Tibial artery (tissue), 4 donors: ENCODE results near the gene KREMEN1.
A peak's percentile ranks its signal among the peaks of the same experiment; 100 is the strongest.

Experiments
- DNase-seq, 2 donors: peaks; one replicate each; pipeline ENCODE4 v3.0.0-alpha.2; 2019
- H3K27ac ChIP-seq, 2 donors: fragments of 200-600 bp; sonication (generic) in 1 of 2; 1 replicate in 1 of 2; 2 replicates in 1 of 2; pipeline ENCODE4 v1.5.1; 2018 to 2019; ENCODE audit warnings: mild to moderate bottlenecking in 1 of 2
- H3K27me3 ChIP-seq, 2 donors: fragments of 200-600 bp; sonication (generic) in 1 of 2; one replicate each; pipeline versions ENCODE4 v1.5.1 to v1.6.0; 2016 to 2019
- H3K36me3 ChIP-seq, 3 donors: fragments of 200-600 bp; sonication (generic) in 2 of 3; one replicate each; pipeline ENCODE4 v1.5.1; 2016 to 2019; ENCODE audit warnings: mild to moderate bottlenecking in 2 of 3
- H3K4me1 ChIP-seq, 4 donors: fragments of 200-600 bp; sonication (generic) in 2 of 4; 1 replicate in 3 of 4; 2 replicates in 1 of 4; pipeline ENCODE4 v1.5.1; 2016 to 2019
- H3K4me3 ChIP-seq, 2 donors: fragments of 200-600 bp; sonication (generic) in 1 of 2; 1 replicate in 1 of 2; 2 replicates in 1 of 2; pipeline ENCODE4 v1.5.1; 2018 to 2019; ENCODE audit warnings: mild to moderate bottlenecking in 2 of 2
- H3K9me3 ChIP-seq, 3 donors: fragments of 200-600 bp; sonication (generic) in 1 of 3; one replicate each; pipeline ENCODE4 v1.5.1; 2016 to 2019
- intact Hi-C: fragments of 100-400 bp; cut with DNase I; formaldehyde crosslinking; loops from one replicate; pipeline ENCODE4 v1.15.0; 2023; ENCODE audit warnings: low total_unique reads
- TF ChIP-seq, protein P1 (sequence below), 2 experiments: fragments of 200-600 bp in 1 of 2; fragments of 450-650 bp in 1 of 2; IDR thresholded peaks; one replicate each; pipeline ENCODE4 v1.5.1; 2017 to 2019; ENCODE audit warnings: antibody characterized with exemption in 2 of 2, mild to moderate bottlenecking in 1 of 2, moderate library complexity in 1 of 2

The KREMEN1 gene

DNA sequence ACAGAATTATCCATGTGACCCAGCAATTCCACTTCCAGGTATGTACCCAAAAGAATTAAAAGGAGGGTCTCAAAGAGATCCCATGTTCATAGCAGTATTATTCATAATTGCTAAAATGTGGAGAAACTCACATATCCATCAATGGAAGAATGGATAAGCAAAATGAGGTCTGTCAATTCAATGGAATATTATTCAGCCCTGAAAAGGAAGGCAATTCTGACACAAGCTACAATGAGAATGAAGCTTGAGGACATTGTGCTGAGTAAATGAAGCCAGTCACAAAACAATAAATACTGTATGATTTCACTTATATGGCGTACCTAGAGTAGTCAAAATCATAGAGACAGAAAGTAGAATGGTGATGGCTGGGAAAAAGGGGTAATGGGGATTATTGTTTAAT lies 113.5 kb downstream of the KREMEN1 start:
- Histone ChIP-seq H3K4me3 (no peak overlapping the region), H3K27ac (no peak overlapping the region), H3K9me3 (no peaks in the 10 kb centered on the region), H3K27me3 (peaks cover 0 to 8% of the 10 kb centered on the region in 2 donors), H3K36me3 (no peaks in the 10 kb centered on the region), H3K4me1 (no peaks in the 10 kb centered on the region)
- TF ChIP-seq, protein P1, sequence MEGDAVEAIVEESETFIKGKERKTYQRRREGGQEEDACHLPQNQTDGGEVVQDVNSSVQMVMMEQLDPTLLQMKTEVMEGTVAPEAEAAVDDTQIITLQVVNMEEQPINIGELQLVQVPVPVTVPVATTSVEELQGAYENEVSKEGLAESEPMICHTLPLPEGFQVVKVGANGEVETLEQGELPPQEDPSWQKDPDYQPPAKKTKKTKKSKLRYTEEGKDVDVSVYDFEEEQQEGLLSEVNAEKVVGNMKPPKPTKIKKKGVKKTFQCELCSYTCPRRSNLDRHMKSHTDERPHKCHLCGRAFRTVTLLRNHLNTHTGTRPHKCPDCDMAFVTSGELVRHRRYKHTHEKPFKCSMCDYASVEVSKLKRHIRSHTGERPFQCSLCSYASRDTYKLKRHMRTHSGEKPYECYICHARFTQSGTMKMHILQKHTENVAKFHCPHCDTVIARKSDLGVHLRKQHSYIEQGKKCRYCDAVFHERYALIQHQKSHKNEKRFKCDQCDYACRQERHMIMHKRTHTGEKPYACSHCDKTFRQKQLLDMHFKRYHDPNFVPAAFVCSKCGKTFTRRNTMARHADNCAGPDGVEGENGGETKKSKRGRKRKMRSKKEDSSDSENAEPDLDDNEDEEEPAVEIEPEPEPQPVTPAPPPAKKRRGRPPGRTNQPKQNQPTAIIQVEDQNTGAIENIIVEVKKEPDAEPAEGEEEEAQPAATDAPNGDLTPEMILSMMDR (IDR thresholded peaks at IDR 0.05): no peak
- intact Hi-C loops: no loop called here
- no peak for DNase-seq

DNA sequence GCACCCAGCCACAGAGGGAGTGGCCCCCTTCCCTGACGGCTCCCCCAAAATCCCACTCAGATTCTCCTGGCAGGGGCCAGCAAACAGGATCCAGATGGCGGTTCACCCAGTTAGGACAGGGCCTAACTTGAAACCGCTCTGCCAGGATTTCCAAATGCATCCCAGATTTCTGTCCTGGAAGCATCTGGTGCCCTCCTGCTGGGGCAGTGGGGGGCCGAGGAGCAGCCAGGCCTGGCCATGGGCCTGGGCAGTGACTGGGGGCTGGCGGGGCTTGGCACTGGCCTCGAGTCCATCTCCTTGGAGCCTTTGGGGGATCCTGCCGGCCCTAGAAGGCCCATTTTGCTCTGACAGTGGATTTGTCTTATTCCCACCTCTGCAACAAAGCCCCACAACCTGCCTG lies 115.0 kb downstream of the KREMEN1 start:
- Histone ChIP-seq H3K4me1 (no peaks in the 10 kb centered on the region), H3K9me3 (no peaks in the 10 kb centered on the region), H3K27me3 (peaks cover 0 to 8% of the 10 kb centered on the region in 2 donors), H3K4me3 (no peak overlapping the region), H3K36me3 (no peaks in the 10 kb centered on the region), H3K27ac (no peak overlapping the region)
- peak in 1 of 2 donors; percentile 37 for DNase-seq
- intact Hi-C loops: no loop called here
- TF ChIP-seq, protein P1 (IDR thresholded peaks at IDR 0.05): no peak

DNA sequence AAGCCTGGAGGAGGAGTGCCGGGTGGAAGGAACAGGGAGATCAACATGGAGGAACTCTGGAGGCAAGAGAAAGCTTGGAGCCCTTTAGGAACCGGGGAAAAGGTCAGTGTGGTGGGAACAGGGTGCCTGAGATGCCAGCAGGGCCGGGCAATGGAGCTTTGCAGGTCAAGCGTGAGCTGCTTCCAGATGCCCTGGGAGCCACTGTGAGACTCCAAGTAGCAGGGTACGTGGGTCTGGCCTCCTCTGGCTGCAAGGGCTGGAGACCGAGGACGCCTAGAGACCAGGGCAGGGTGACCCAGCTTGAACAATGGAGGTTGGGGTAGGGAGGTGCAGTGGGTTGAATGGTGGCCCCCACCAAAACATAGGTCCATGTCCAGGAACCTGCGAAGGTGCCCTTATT lies 117.2 kb downstream of the KREMEN1 start:
- peak in 1 of 2 donors; percentile 27 for DNase-seq
- no peaks in the 10 kb centered on the region for H3K9me3 ChIP-seq
- no peak overlapping the region for H3K4me3 ChIP-seq
- no peaks in the 10 kb centered on the region for H3K4me1 ChIP-seq
- TF ChIP-seq, protein P1 (IDR thresholded peaks at IDR 0.05): no peak
- no peaks in the 10 kb centered on the region for H3K36me3 ChIP-seq
- no peak overlapping the region for H3K27ac ChIP-seq
- H3K27me3 ChIP-seq: peaks cover 0 to 8% of the 10 kb centered on the region in 2 donors
- intact Hi-C loops: no loop called here

DNA sequence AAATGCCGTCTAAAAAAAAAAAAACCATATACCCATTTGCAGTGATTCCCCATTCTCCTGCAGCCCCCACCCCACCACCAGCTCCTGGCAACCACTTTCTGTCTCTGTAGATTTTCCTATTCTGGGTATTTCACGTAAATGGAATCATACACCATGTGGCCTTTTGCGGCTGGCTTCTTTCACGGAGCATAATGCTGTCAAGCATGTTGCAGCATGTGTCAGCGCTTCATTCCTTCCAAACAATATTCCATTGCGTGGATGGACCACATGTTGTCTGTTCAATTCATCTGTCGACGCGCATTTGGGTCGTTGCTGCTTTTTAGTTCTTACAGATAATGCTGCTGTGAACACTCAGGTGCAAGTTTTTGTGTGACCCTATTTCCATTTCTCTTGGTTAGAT lies 118.1 kb downstream of the KREMEN1 start:
- no peaks in the 10 kb centered on the region for H3K9me3 ChIP-seq
- TF ChIP-seq, protein P1 (IDR thresholded peaks at IDR 0.05): no peak
- peaks cover 0 to 4% of the 10 kb centered on the region in 2 donors for H3K27me3 ChIP-seq
- no peaks in the 10 kb centered on the region for H3K4me1 ChIP-seq
- H3K36me3 ChIP-seq: no peaks in the 10 kb centered on the region
- H3K4me3 ChIP-seq: no peak overlapping the region
- intact Hi-C loops: no loop called here
- DNase-seq: peak in 1 of 2 donors; percentile 27
- H3K27ac ChIP-seq: no peak overlapping the region

DNA sequence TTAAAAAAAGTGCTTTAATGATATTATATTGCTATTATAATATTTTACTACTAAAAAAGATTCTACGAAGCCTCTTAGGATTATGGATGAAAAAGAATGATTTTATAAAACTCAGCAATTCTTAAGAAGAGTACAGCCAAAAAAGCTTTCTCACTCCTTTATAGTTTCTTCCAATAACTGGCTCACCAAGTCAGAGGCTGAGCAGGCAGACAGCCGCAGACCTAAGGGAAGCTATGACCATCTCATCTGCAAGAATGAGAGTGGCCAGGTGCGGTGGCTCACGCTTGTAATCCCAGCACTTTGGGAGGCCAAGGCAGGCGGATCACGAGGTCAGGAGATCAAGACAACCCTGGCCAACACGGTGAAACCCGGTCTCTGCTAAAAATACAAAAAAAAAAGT lies 120.2 kb downstream of the KREMEN1 start:
- H3K9me3 ChIP-seq: no peaks in the 10 kb centered on the region
- H3K36me3 ChIP-seq: no peaks in the 10 kb centered on the region
- H3K4me1 ChIP-seq: no peaks in the 10 kb centered on the region
- H3K27me3 ChIP-seq: peaks cover 0 to 4% of the 10 kb centered on the region in 2 donors
- no peak overlapping the region for H3K4me3 ChIP-seq
- intact Hi-C loops: no loop called here
- TF ChIP-seq, protein P1 (IDR thresholded peaks at IDR 0.05): no peak
- DNase-seq: peak in 1 of 2 donors; percentile 12
- no peak overlapping the region for H3K27ac ChIP-seq

DNA sequence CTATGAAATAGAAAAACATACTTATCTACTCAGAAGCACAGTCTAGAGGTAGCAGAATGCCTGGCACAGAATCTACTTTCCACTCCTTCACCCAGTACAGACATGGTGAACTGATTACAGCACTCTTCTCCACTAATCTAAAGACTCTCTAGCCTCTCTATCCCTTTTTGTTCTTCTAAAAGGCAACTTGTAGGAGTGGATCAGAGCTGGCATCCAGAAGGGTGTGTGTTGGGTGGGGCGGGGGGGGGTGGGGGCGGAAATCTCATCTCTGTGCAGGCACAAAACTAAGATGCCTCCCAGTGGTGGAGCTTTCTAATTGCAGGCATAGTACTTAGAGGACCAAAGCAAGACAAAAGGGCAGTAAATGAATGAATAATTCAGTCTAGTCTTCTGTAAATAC lies 121.3 kb downstream of the KREMEN1 start:
- H3K27me3 ChIP-seq: peaks cover 0 to 4% of the 10 kb centered on the region in 2 donors
- TF ChIP-seq, protein P1 (IDR thresholded peaks at IDR 0.05): no peak
- no peaks in the 10 kb centered on the region for H3K9me3 ChIP-seq
- no peak overlapping the region for H3K4me3 ChIP-seq
- no peak for DNase-seq
- no peaks in the 10 kb centered on the region for H3K36me3 ChIP-seq
- intact Hi-C loops: no loop called here
- H3K27ac ChIP-seq: no peak overlapping the region
- no peaks in the 10 kb centered on the region for H3K4me1 ChIP-seq
